ENCODE measurements around the gene OGFOD3.
"Not testable (repeated sequence)": the region's sequence is repeated elsewhere in the genome, so short reads cannot be mapped to it uniquely, and the experiment has no call there.

OGFOD3 gene

GRCh38 chr17:82375359-82376041 lies 42.9 kb downstream of the OGFOD3 start:
- TF ChIP-seq CTCF (IDR thresholded peaks at IDR 0.05; ENCODE audit: low read depth, low read length, missing control alignments), result no peak
- no peak for DNase-seq (ENCODE audit: extremely low read depth, low read depth)
- no peak overlapping the region for H3K4me3 ChIP-seq (replicated peaks; ENCODE audit: low read depth, low read length)

GRCh38 chr17:82374626-82375331 lies 43.6 kb downstream of the OGFOD3 start:
- H3K4me3 ChIP-seq (replicated peaks; ENCODE audit: low read depth, low read length), result no peak overlapping the region
- TF ChIP-seq CTCF (IDR thresholded peaks at IDR 0.05; ENCODE audit: low read depth, low read length, missing control alignments), result no peak
- DNase-seq (ENCODE audit: extremely low read depth, low read depth), result no peak

GRCh38 chr17:82373731-82374625 lies 44.4 kb downstream of the OGFOD3 start:
- no peak for TF ChIP-seq CTCF (IDR thresholded peaks at IDR 0.05; ENCODE audit: low read depth, low read length, missing control alignments)
- no peak overlapping the region for H3K4me3 ChIP-seq (replicated peaks; ENCODE audit: low read depth, low read length)
- DNase-seq (ENCODE audit: extremely low read depth, low read depth), result no peak

GRCh38 chr17:82373072-82373452 lies 45.3 kb downstream of the OGFOD3 start:
- DNase-seq (ENCODE audit: extremely low read depth, low read depth); H3K4me3 ChIP-seq (replicated peaks; ENCODE audit: low read depth, low read length): not testable (repeated sequence)

- no peak overlapping the region for H3K4me3 ChIP-seq (replicated peaks; ENCODE audit: low read depth, low read length)
Measured at GRCh38 chr17:82372249-82373071, 45.9 kb downstream of the OGFOD3 start.

More at GRCh38 chr17:82372249-82373071, 45.9 kb downstream of the OGFOD3 start:
- no peak for TF ChIP-seq CTCF (IDR thresholded peaks at IDR 0.05; ENCODE audit: low read depth, low read length, missing control alignments)
- no peak for DNase-seq (ENCODE audit: extremely low read depth, low read depth)

All from HFF-Myc (cell line).